Stimulated activated naive B cell treated with anti-CD40 and anti-IgM and Interleukin-4, amounts not matched to agents 10 μg/mL and 1 μg/mL and 100 μg/mL, for 72 hours (primary cell): ENCODE results near the gene PLCB2.

Experiments used
- ATAC-seq, 2 donors: fragments of 150-1000 bp; cut with Tn5 transposase; replicated peaks; 2 replicates each; pipeline ENCODE4 v1.10.0; 2021; ENCODE audit warnings: moderate library complexity in 1 of 2
- DNase-seq: peaks from one replicate; pipeline ENCODE4 v3.0.0; 2021
- H3K27ac Mint-ChIP-seq: one replicate; pipeline ENCODE4 v1.8.0; 2022; ENCODE audit warnings: mild to moderate bottlenecking, mixed read lengths
- H3K27me3 Mint-ChIP-seq, 2 donors: one replicate each; pipeline ENCODE4 v1.8.0; 2022; ENCODE audit warnings: mixed read lengths in 2 of 2
- H3K36me3 Mint-ChIP-seq, 2 donors: one replicate each; pipeline ENCODE4 v1.8.0; 2022; ENCODE audit warnings: mixed read lengths in 2 of 2, mild to moderate bottlenecking in 1 of 2
- H3K4me1 Mint-ChIP-seq, 2 donors: one replicate each; pipeline ENCODE4 v1.8.0; 2022; ENCODE audit warnings: mixed read lengths in 2 of 2, mild to moderate bottlenecking in 1 of 2
- H3K4me3 Mint-ChIP-seq, 2 donors: one replicate each; pipeline ENCODE4 v1.8.0; 2022; ENCODE audit warnings: mild to moderate bottlenecking in 2 of 2, mixed read lengths in 2 of 2, moderate library complexity in 1 of 2
- H3K9me3 Mint-ChIP-seq, 2 donors: one replicate each; pipeline ENCODE4 v1.8.0; 2022; ENCODE audit warnings: mixed read lengths in 2 of 2, mild to moderate bottlenecking in 1 of 2

PLCB2 gene

GRCh38 chr15:40325700-40326099, 18.0 kb upstream of the PLCB2 start:
- no peak overlapping the region for H3K27ac Mint-ChIP-seq
- ATAC-seq (no peak), DNase-seq (no peak)
- peaks cover 21 to 61% of the 10 kb centered on the region in 2 donors for H3K4me1 Mint-ChIP-seq
- peaks cover 7 to 15% of the 10 kb centered on the region in 2 donors for H3K36me3 Mint-ChIP-seq
- no peak overlapping the region for H3K4me3 Mint-ChIP-seq
- peaks cover 0 to 10% of the 10 kb centered on the region in 2 donors for H3K27me3 Mint-ChIP-seq
- no peaks in the 10 kb centered on the region for H3K9me3 Mint-ChIP-seq

DNA sequence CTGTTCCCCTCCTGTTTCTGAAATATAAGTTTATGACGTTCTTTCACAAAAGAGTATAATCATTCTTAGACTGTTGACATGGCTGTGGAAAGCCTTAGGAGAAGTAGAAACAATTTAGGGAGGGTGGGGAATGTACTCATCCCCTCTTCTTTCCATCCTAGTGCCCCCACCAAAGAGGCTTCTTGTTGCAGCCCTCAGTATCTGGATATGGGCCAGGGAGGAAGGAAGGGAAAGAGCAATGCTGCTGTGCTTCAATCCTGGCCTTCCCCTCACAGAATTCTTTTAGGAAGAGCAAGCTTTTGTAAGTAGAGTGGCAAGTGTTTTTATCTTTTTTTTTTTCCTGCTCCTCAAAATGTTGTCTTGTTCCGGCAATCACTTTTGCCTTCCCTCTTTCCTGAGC, 17.5 kb upstream of the PLCB2 start:
- DNase-seq (no peak), ATAC-seq (no peak)
- H3K27ac Mint-ChIP-seq, result no peak overlapping the region
- H3K4me3 Mint-ChIP-seq, result peak overlapping the region; percentile 73 to 76
- H3K9me3 Mint-ChIP-seq, result no peaks in the 10 kb centered on the region
- peaks cover 0 to 10% of the 10 kb centered on the region in 2 donors for H3K27me3 Mint-ChIP-seq
- peaks cover 7 to 15% of the 10 kb centered on the region in 2 donors for H3K36me3 Mint-ChIP-seq
- H3K4me1 Mint-ChIP-seq, result peaks cover 21 to 61% of the 10 kb centered on the region in 2 donors

DNA sequence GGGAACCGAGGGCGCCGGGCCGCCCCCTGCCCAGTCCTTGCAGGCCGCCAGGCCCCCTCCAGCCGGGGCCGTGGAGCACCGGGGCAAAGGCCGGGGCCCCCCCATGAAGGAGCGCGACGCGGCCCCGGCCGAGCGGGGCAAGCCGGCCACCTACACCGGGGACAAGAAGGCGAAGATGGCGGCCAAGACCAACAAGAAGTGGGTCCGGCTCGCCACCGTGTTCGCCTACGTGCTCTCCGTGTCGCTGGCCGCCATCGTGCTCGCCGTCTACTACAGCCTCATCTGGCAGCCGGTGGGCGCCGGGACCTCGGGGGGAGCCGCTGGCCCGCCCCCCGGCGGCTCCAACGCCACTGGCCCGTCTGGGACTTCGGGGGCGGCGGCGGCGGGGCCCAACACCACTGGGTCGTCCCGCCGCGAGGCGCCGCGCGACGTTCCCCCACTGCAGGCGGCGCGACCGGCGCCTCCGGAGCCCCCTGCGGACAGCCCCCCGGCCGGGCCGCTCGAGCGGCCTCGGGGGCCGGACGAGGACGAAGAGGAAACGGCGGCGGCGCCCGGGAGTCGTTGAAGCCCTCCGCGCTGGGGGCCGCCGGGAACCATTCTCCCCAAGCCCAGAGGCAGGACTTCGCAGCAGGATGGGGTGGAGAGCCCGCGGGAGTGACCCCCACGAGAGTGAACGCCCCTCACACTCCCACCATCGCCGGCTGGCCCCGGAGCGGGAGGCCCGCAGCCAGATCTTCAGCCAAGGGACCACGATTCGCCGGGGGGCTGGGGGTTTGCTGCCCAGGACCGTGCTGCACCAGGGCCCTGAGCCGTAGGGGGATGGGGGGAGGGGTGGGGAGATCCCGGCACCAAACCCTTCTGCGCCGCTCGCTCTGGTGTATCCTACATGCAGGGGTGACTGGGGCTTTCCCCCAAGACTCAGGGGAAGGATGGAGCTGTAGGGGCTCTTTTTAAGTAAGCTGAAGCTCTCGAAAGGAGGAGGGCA, 16.5 kb upstream of the PLCB2 start:
- no peak for DNase-seq
- Mint-ChIP-seq H3K4me1 (peaks cover 21 to 57% of the 10 kb centered on the region in 2 donors), H3K27ac (peak overlapping the region; percentile 62), H3K27me3 (peaks cover 0 to 6% of the 10 kb centered on the region in 2 donors), H3K36me3 (peaks cover 7 to 15% of the 10 kb centered on the region in 2 donors), H3K9me3 (no peaks in the 10 kb centered on the region), H3K4me3 (peak overlapping the region; percentile 73 to 76)
- ATAC-seq, result peak; percentile 17 to 27

DNA sequence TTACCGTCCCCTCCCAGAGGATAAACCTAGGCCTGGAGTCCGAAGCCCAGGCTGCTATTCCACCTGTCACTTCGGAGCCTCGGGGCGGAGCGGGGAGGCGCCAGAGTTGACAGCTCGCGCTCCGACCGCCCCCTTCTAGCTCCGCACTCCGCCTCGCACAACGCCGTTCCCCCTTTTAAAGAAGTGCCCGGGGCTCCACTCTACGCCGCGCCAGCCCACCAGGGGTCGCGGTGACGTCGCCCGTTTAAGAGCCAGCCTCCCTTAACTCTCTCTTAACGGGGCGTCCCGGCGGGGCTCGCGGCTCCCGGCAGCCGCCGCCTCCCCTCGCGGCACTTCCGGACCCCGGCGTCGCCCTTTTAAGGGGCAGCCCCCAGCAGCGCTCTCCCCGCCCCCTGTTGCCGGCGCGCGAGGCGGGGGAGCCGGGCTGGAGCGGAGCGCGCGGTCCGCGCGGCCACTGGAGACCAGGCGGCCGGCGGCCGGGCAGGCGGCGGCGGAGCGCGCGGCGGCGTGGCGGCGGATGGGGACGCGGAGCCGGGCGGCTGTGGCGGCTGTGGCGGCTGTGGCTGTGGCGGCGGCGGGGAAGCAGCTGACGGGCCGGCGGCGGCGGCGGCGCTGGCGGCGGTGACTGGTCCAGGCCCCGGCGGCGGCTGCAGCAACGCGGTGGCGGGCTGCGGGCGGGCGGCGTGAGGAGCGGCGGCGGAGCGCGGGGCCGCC, 15.7 kb upstream of the PLCB2 start, which contains the start of gene INAFM2:
Gene INAFM2, plus strand, starts transcription at position 454 of the 714 bp plus-strand sequence. CDS start 364 bp downstream, outside the sequence.
- Mint-ChIP-seq H3K27ac (peak within 1 kb of the TSS; percentile 81), H3K27me3 (no peaks in the 10 kb centered on the region), H3K36me3 (peaks cover 5 to 15% of the 10 kb centered on the region in 2 donors), H3K4me1 (peaks cover 21 to 48% of the 10 kb centered on the region in 2 donors), H3K4me3 (peak within 1 kb of the TSS; percentile 76 to 80), H3K9me3 (no peaks in the 10 kb centered on the region)
- ATAC-seq (peak; percentile 87 to 92), DNase-seq (peak; percentile 88)

DNA sequence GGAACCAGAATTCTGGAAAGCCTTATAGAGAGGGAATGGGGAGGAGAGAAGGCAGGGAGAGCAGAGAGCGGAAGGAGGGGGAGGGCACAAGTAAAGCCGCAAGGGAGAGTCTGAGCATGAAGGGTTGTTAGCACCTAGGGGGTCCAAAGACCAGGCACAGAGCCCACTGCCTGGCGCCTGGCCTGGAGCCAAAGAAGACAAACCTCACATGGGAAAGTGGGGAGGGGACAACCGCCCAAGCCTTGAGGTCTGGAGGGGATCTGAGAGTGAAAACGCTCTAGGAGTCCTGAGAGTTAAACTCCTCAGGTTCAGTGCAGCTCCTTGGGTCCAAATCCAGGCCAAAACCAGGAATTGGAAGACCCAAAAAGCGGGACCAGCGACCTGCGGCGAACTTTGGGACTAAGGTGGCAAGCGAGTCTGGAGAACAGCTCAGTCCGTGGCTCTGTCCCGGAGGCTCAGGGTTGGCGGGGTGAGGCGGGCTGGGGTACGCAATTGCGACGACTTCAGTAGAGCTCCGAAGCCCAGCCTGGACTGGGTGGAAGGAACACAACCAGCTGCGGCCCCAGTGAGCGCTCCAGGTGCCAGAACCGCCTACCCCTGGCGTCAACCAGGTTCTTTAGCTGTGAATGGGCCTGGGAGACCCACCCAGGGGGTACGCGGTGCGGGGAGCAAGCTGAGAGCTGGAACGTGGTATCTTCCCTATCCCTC, 14.9 kb upstream of the PLCB2 start:
- peaks cover 19 to 42% of the 10 kb centered on the region in 2 donors for H3K4me1 Mint-ChIP-seq
- DNase-seq (no peak), ATAC-seq (no peak)
- peak overlapping the region; percentile 81 for H3K27ac Mint-ChIP-seq
- H3K36me3 Mint-ChIP-seq, result peaks cover 5 to 10% of the 10 kb centered on the region in 2 donors
- H3K4me3 Mint-ChIP-seq, result peak overlapping the region; percentile 74 to 80
- H3K27me3 Mint-ChIP-seq, result no peaks in the 10 kb centered on the region
- H3K9me3 Mint-ChIP-seq, result no peaks in the 10 kb centered on the region

DNA sequence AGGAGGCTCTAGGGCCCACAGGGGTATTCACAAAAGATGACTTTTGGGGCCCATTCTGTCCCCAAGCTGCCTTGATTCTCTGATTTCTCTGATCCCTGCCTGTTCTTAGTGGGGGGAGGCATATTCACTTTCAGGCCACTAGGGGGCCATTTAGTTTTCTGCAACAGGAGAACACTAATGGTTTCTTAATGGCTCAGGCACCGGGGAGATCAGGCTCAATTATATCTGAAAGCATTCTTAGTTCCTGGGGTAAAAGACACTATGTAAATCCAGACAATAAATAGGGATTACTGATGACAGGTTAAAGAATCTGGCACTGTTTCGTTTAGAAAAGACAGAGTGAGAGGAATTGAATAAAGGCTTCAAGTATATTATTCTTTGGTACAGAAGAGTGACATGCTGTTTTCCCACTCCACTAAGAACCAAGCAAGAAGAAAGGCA, 13.2 kb upstream of the PLCB2 start:
- ATAC-seq, result peak; percentile 33 to 35
- Mint-ChIP-seq H3K27ac (no peak overlapping the region), H3K36me3 (peaks cover 0 to 3% of the 10 kb centered on the region in 2 donors), H3K4me3 (no peak overlapping the region), H3K9me3 (no peaks in the 10 kb centered on the region), H3K4me1 (peaks cover 18 to 51% of the 10 kb centered on the region in 2 donors), H3K27me3 (peaks cover under 1 to 2% of the 10 kb centered on the region in 2 donors)
- peak; percentile 47 for DNase-seq

- no peak for DNase-seq
- Mint-ChIP-seq H3K4me3 (no peak overlapping the region), H3K4me1 (peaks cover 18 to 46% of the 10 kb centered on the region in 2 donors), H3K36me3 (peaks cover 0 to 3% of the 10 kb centered on the region in 2 donors), H3K27ac (no peak overlapping the region), H3K27me3 (peaks cover 6 to 7% of the 10 kb centered on the region in 2 donors), H3K9me3 (no peaks in the 10 kb centered on the region)
- ATAC-seq, result no peak
Measured at GRCh38 chr15:40320409-40320808, 12.7 kb upstream of the PLCB2 start.

DNA sequence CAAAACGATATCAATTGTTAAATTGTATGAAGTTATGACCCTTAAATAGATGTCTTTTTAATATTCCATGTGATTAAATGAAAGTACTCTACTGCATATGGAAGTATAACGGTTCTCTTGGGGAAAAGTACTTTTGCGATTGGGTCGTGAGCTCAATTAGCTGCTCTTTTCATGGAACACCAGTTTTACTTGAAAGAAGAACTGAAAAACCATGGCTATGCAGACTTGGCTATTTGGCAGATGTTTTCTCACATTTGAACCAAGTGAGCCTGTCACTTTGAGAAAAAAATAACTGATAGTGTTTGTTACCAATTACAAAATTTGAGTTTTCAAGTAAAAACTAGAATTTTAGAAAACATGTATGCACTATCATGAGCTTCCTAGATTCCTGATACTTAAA, 9.8 kb upstream of the PLCB2 start:
- Mint-ChIP-seq H3K27ac (no peak overlapping the region), H3K4me1 (peaks cover 13 to 34% of the 10 kb centered on the region in 2 donors), H3K4me3 (peak overlapping the region in 1 of 2 donors; percentile 17), H3K9me3 (no peaks in the 10 kb centered on the region), H3K27me3 (peaks cover 10 to 11% of the 10 kb centered on the region in 2 donors), H3K36me3 (no peaks in the 10 kb centered on the region)
- ATAC-seq (peak in 1 of 2 donors; percentile 45), DNase-seq (no peak)

GRCh38 chr15:40316931-40317330, 9.2 kb upstream of the PLCB2 start:
- peak; percentile 33 to 49 for ATAC-seq
- H3K4me3 Mint-ChIP-seq, result peak overlapping the region in 1 of 2 donors; percentile 18
- no peaks in the 10 kb centered on the region for H3K36me3 Mint-ChIP-seq
- DNase-seq, result no peak
- no peak overlapping the region for H3K27ac Mint-ChIP-seq
- no peaks in the 10 kb centered on the region for H3K9me3 Mint-ChIP-seq
- peaks cover 9 to 28% of the 10 kb centered on the region in 2 donors for H3K4me1 Mint-ChIP-seq
- H3K27me3 Mint-ChIP-seq, result peaks cover 10 to 11% of the 10 kb centered on the region in 2 donors

DNA sequence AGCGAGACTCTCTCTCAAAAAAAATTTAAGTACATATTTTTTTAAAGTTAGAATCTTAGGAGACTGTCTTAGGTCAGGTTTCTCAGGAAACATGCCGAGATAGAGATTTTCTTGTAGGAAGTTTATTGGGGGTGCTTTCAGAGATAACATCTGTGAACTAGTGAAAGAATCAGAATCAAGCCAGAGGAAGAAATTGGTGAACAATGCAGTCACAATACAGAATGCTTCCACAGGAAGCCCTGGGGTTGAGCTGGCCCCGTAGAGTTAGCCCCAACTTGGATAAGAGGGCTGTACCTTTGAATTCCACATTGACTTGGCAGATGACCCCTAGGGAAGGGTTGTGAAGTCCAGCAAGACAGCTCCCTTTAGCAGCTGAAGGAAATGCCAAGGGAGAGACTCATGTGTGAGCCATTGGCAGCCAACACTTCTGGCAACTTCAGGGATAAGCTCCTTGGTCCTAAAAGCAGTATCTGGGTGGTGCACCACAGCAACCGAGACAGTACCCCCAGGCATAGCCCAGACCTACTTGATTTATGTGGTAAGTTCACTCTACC, 7.1 kb upstream of the PLCB2 start:
- ATAC-seq, result no peak
- no peak for DNase-seq
- no peaks in the 10 kb centered on the region for H3K36me3 Mint-ChIP-seq
- H3K9me3 Mint-ChIP-seq, result no peaks in the 10 kb centered on the region
- H3K27ac Mint-ChIP-seq, result no peak overlapping the region
- H3K27me3 Mint-ChIP-seq, result peaks cover 10 to 11% of the 10 kb centered on the region in 2 donors
- no peak overlapping the region for H3K4me3 Mint-ChIP-seq
- peaks cover 6 to 22% of the 10 kb centered on the region in 2 donors for H3K4me1 Mint-ChIP-seq

DNA sequence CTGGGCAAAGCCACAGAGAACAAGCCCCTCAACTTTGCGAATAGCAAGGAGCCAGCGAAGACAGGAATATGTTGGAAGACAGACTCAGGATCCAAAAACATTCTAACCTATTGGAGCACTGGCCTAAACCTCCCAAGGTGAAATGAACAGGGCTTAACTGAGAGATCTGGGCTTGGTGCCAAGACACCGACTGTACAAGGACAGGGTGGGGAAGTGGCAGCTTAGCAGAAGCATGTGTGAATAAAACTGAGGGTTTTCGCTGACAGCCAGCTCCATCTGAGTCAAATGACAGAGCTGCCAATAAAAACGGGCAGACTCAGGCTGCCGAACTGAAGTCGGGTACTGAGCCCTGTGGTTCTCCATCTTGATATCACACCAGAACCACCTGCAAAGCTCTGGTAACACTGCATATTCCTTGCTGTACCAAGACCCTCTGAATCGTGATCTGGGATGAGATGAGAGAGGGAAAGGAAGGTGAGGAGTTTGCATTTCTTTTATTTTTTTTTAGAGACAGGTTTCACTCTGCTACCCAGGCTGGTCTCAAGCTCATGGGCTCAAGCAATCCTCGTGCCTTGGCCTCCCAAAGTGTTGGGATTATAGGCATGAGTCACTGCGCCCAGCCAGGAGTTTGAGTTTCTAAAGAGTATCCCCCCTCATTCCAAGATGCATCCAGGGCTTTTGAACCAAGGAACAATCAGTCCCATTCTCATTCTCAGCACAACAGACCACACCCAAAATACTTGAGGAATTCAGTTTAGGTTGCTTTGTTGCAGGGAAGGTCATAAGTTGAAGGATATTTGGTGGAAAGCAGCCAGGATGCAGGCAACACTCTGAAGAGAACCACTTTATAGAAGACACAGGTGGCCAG, 6.0 kb upstream of the PLCB2 start:
- Mint-ChIP-seq H3K9me3 (no peaks in the 10 kb centered on the region), H3K27ac (peak overlapping the region; percentile 62), H3K4me3 (no peak overlapping the region), H3K4me1 (peaks cover 15 to 33% of the 10 kb centered on the region in 2 donors), H3K27me3 (peaks cover 10 to 11% of the 10 kb centered on the region in 2 donors), H3K36me3 (no peaks in the 10 kb centered on the region)
- ATAC-seq, result peak in 1 of 2 donors; percentile 33
- no peak for DNase-seq

DNA sequence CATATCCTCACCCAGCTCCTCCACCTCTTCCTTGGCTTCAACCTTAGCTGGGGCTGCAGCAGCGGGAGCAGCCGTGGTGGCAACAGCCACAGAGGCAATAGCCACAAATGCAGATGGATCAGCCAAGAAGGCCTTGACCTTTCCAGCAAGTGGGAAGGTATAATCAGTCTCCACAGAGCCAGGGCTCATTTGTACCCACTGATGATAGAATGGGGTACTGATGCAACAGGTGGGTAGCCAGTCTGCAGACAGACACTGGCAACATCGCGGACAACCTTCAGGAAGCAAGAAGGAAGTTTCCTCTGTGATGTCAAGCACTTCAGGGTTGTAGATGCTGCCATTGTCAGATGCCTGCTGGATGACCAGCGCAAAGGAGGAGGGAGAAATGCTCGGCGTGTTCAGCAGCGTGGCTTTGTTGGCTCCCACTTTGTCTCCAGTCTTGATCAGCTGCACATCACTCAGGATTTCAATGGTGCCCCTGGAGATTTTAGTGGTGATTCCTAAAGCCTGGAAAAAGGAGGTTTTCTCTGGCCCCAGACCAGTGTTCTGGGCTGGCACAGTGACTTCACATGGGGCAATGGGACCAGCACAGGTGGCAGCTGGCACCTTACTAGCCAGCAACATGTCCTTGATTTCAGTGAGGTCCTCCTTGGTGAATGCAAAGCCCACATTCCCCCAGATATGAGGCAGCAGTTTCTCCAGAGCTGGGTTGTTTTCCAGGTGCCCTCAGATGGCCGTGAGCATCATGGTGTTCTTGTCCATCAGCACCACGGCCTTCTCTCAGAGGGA, 4.8 kb upstream of the PLCB2 start:
- H3K9me3 Mint-ChIP-seq, result no peaks in the 10 kb centered on the region
- H3K36me3 Mint-ChIP-seq, result peaks cover 0 to 2% of the 10 kb centered on the region in 2 donors
- H3K4me3 Mint-ChIP-seq, result no peak overlapping the region
- peaks cover 17 to 42% of the 10 kb centered on the region in 2 donors for H3K4me1 Mint-ChIP-seq
- H3K27ac Mint-ChIP-seq, result no peak overlapping the region
- peaks cover 10 to 11% of the 10 kb centered on the region in 2 donors for H3K27me3 Mint-ChIP-seq
- ATAC-seq (no peak), DNase-seq (no peak)
